ENCODE results near the gene C5.

The C5 gene

DNA sequence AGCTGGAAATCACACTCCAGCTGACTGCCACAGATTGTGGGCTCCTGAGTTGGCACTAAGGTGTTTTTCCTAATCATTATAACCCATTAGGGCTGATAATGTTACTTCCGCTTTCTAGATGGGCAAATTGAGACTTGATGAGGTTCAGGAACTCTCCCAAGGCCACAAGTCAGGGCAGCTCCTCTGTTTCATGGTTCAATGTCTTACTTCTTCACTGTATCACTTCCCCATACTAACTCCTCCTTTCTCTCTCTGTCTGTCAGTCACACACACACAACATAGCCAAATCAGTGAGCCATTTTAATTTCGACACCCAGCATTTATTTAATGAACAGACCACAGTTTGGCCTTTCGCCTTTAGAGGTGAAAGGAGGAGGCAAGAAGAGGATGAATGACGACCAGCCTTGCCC lies 105.6 kb downstream of the C5 start:
- no peak for TF ChIP-seq CTCF (IDR thresholded peaks at IDR 0.05; ENCODE audit: low read depth, low read length)
- H3K4me1 ChIP-seq: no peaks in the 10 kb centered on the region; the same call in 1 of the 2 replicates

DNA sequence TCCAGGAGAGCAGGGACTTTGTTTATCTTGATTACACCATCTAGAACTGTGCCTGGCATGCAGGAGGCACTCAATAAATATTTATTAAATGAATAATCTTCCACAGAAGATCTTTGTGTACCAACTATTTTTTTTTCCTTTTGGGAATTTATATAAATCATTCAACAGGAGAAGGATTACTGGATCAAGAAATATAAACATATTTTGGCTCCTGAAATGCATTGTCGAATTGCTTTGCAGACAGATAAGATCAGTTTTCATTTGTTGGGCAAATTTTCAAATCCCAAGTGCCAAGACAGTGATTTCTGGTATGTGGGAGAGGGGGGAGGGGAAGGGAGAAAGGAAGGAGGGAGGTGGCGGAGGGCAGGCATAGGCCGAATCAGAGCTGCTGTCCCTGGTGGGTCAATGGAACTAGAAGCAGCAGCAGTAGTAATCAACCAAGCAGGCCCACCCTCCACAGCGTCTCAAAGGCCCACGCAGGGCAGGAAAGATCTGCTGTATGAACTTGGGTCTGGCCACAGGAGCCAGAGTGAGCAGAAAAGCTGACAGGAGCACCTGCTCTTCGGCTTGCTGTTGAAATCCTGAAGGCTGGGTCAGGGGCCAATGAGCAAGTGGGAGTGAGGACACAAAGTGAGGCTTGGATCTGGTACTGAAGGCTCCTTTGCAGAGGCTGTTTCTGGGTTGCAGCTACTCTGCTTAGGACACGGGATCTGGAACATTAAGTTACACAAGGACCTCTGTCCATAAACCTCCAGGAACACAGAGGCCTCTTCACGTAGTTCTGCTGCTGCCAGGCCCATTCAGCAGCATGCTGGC lies 107.7 kb downstream of the C5 start:
- Histone ChIP-seq H3K4me1 (no peaks in the 10 kb centered on the region; the same call in 1 of the 2 replicates), H3K36me3 (no peaks in the 10 kb centered on the region), H3K9me3 (no peaks in the 10 kb centered on the region), H3K27me3 (no peaks in the 10 kb centered on the region), H3K4me3 (ENCODE audit: low read depth, low read length) (no peak overlapping the region)
- no peak for DNase-seq
- no peak for TF ChIP-seq CTCF (IDR thresholded peaks at IDR 0.05; ENCODE audit: low read depth, low read length)

More for the DNA sequence above, 105.6 kb downstream of the C5 start:
- Histone ChIP-seq H3K27me3 (no peaks in the 10 kb centered on the region), H3K9me3 (no peaks in the 10 kb centered on the region), H3K36me3 (no peaks in the 10 kb centered on the region), H3K4me3 (ENCODE audit: low read depth, low read length) (no peak overlapping the region)
- DNase-seq: no peak

DNA sequence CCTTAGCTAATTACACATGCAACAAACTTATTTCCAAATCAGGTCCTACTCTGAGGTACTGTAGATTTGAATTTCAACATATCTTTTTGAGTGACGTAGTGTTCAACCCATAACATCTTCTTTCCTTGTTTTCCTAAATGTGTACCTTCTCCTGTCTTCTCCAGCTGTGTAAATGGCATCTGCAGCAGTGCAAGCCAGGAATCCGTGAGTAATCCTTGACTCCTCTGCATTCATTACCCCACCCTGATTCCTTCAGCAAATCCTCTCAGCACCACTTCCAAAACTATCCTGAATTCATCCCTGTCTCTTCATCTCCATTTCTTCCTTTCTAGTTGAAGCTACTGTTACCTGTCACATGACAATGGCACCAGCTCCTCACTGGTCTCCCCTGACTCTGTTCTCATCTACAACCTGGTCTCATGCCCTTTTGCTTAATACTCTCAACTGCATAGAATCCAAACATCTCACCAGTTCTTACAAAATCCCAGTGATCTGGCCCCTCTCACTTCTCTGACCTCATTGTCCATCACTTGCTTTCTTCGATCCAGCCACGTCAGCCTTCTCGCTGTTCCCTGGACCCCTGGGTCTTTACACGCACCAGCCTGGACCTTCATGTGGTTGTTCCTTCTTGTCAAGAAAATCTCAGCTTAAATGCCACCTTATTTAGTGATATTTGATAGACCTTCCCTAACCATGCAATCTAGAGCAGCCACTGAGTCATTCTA lies 108.9 kb downstream of the C5 start:
- TF ChIP-seq CTCF (IDR thresholded peaks at IDR 0.05; ENCODE audit: low read depth, low read length): no peak
- H3K4me1 ChIP-seq: peaks cover 3% of the 10 kb centered on the region
- H3K9me3 ChIP-seq: no peaks in the 10 kb centered on the region
- no peak overlapping the region for H3K4me3 ChIP-seq (ENCODE audit: low read depth, low read length)
- no peaks in the 10 kb centered on the region for H3K36me3 ChIP-seq
- DNase-seq: no peak
- no peaks in the 10 kb centered on the region for H3K27me3 ChIP-seq

DNA sequence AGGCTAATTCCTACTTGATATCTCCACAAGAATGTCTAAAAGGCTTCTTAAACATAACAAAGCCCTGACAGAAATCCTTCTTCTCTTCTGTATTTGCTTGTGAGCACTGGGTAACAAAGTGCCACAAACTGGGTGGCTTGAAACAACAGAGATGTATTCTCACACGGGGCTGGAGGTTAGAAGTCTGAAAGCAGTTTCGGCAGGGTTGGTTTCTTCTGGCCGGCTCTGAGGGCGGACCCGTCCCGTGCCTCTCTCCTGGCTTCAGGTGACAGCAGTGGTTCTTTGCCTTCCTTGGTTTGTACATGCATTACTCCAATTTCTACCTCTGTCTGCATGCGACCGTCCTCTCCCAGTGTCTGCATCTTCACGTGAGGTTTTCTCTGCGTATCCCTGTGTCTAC lies 109.5 kb downstream of the C5 start:
- Histone ChIP-seq H3K36me3 (no peaks in the 10 kb centered on the region), H3K27me3 (no peaks in the 10 kb centered on the region), H3K4me3 (ENCODE audit: low read depth, low read length) (no peak overlapping the region), H3K9me3 (no peaks in the 10 kb centered on the region), H3K4me1 (peaks cover 9% of the 10 kb centered on the region)
- no peak for TF ChIP-seq CTCF (IDR thresholded peaks at IDR 0.05; ENCODE audit: low read depth, low read length)
- no peak for DNase-seq

DNA sequence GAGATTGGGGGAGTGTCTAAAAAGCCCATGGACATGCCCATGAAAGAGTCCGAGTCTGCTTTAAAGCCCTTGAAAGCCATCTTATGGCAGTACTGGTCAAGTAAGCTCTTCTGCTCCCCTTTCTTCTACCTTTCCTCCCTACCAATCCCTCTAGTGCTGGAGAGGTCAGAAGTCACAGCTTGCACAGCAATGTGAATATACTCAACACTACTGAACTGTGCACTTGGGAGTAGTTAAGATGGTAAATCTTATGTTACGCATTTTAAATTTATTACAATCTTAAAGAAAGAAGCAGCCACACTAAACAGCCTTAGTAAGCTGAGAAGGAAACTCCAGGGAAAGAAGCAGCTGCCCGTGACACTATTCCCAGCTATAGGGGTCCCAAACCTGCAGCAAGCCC lies 111.2 kb downstream of the C5 start:
- TF ChIP-seq CTCF (IDR thresholded peaks at IDR 0.05; ENCODE audit: low read depth, low read length): no peak
- H3K4me1 ChIP-seq: peaks cover 12% of the 10 kb centered on the region
- DNase-seq: no peak

GRCh38 chr9:120937596-120937995 lies 112.5 kb downstream of the C5 start:
- Histone ChIP-seq H3K4me1 (peaks cover 12% of the 10 kb centered on the region), H3K9me3 (no peaks in the 10 kb centered on the region), H3K4me3 (ENCODE audit: low read depth, low read length) (no peak overlapping the region), H3K36me3 (no peaks in the 10 kb centered on the region), H3K27me3 (no peaks in the 10 kb centered on the region)
- TF ChIP-seq CTCF (IDR thresholded peaks at IDR 0.05; ENCODE audit: low read depth, low read length): no peak
- DNase-seq: no peak

More for the DNA sequence above, 111.2 kb downstream of the C5 start:
- Histone ChIP-seq H3K9me3 (no peaks in the 10 kb centered on the region), H3K4me3 (ENCODE audit: low read depth, low read length) (no peak overlapping the region), H3K36me3 (no peaks in the 10 kb centered on the region), H3K27me3 (no peaks in the 10 kb centered on the region)
